ENCODE results near the gene ABCC5.

Gene ABCC5

DNA sequence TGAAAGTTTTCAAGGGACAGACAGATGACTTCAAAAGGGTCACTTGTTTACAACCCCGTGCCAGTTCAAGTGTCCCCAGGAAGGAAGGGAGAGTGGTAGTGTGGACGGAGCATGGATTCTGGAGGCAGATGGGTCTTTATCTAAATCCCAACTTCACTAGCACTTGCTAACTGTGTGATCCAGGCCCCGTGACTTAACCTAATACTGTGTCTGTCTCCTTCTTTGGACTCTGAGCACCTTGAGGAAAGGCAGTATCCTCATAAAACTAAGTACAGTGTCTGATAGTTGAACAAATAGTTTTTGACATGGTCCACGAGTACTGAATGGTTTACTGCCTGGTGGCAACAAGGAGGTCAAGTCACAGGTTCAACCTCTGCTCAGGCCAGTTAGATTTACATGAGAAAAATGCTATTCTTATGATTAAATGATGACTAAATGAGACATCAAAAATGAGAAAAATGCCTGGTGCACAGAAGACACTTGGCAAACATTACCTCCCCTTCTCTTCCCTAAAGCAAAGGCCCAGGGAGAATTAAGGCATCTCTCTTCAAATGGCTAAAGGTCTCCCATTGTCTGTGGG lies 48.9 kb downstream of the ABCC5 start:
- no peak for DNase-seq

DNA sequence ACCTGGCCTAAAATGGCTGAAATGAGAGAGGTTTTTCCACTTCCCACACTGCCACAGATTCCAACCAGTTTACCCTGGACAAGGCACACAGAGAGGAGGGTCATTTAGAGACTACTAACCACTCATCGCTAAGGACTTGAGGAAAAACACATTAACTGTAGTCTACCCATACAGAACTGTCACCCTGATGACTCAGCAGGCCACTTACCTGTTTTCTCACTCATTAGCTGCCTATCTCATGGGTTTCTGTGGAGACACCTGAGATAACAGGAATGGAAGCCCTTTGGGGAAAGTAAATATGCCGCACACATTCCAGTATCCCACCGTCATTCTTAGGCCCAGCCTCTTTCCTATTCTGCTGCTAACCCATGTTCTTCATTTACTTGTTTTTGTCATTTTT lies 50.0 kb downstream of the ABCC5 start:
- no peak for DNase-seq

DNA sequence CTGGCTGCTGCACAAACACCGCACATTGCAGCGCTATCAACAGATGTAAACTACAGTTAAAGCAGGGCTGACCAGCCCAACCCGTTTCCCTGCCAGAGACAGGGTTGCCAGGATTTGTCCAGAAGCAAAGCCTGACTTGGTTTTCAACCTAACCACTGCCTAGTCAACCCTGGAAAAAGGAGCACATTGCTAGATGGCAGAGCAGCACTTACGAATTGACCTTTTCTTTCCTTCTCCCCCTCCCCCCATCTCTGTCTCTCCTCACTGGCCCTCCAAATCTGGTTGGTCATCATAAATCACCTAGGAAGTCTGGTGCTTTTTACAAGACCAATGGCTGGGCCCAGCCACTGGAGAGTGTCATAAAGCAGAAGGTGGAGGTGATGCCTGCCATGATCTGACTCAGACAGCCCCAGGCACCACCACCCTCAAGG lies 51.3 kb downstream of the ABCC5 start:
- no peak for DNase-seq

DNA sequence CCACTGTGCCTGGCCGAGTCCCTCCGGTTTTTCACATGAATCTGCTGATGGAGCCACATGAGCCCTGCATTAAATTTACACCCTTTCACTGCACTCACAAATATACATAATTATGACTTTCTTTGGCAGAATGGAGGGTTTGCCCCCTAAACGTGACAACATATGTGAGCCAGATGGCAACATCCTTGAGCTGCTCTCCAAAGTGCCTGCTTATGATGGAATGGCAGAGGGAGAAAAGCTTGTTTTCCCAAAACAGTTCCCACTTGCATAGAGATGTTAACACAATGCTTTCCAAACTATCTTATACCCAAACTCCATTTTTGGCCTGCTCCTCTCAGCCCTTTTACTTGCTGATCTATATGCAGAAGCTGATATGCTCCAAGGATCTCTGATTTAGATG lies 54.9 kb downstream of the ABCC5 start:
- no peak for DNase-seq

DNA sequence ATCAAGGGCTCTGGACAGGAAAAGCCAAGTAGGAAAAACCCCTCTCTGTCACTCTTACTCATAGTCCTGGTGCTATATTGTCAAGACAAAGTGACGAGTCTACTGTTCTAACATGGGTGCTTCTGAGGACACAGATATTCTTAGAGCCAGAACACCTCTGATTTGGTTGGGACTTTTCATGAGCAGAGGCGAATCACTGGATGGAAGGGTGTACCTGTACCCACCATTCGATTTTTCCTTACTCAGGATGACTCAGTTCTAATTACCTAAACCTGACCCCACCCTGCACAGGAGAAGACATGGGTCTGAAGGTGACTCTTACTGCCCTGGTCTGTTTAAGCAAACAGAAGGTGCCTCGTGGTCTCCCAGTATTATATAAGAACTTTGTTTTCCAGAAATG lies 58.5 kb downstream of the ABCC5 start:
- no peak for DNase-seq

DNA sequence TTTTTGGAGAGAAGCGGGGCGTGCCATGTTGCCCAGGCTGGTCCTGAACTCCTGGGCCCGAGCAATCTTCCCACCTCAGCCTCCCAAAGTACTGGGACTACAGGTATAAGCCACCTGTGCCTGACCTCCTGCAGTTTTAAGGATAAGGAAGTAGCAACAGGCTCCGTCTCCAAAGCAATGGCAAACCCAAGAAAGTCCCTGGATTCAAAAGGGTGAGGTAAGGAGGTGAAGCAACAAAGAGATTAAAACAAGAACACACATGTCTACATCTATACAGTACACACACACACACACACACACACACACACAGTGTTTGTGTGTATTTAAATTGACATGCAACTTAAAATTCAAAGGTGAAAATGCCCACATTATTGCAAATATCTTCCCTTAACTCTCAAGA lies 58.9 kb downstream of the ABCC5 start:
- DNase-seq, result no peak

DNA sequence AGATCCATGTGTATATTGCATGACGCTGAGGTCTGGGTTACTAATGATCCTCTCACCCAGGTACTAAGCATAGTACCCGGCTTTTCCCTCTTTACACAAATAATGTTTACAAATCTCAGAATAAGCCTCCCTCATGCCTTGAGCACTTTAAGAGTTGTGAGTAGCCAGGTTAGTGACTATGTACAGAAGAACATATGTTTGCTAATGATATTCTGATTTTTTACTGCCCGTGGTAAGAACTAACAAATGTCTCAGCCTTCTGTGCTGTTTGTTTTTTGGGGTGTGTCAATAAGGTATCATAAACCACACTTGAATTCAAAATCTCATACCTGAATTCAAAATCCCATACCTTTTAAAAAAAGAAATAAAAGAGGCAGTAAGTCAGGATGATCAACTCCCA lies 59.5 kb downstream of the ABCC5 start:
- no peak for DNase-seq

DNA sequence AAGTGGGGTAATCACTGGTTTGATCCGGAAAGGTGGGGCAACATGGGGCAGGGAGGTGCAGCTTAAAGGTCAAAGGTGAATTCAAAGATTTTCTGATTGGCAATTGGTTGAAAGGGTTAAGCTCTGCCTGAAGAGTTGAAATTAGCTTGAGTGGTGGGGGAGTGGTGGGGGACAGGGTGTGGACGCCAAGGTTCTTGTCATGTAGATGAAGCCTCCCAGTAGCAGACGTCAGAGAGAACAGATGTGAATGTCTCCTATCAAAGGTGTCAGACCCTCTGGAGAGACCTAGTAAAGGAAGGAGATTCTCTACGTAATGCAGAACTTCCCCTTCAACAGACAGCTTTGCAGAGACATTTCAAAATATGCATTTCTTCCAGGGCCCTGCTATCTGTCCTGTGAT lies 62.8 kb downstream of the ABCC5 start:
- no peak for DNase-seq

DNA sequence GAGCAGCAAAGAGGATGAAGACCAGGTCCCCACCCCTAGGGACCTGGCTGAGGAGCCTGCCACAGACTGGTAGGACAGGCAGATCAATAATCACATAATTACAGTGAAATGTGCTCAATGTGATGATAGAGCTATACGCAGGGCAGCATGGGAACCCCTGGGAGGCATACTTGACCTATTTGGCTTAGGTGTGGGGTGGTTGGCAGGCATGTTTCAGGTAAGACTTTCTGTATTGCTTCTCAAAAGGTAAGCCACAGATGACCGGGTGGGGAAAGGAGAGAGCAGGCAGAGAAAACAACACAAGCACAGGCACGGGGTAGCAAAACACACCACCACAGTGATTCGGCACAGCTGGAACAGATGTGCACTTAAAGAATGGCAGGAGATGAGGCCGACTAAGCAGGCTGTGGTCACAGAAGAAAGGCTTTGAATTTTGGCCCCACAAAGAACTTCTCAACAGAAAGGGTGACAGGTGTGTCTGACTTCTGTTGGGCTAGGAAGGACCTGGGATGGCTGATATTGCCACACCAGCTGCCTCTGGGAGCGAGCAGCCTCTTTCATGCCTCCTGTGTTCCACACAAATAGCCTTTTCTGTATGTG lies 64.1 kb downstream of the ABCC5 start:
- DNase-seq, result no peak

DNA sequence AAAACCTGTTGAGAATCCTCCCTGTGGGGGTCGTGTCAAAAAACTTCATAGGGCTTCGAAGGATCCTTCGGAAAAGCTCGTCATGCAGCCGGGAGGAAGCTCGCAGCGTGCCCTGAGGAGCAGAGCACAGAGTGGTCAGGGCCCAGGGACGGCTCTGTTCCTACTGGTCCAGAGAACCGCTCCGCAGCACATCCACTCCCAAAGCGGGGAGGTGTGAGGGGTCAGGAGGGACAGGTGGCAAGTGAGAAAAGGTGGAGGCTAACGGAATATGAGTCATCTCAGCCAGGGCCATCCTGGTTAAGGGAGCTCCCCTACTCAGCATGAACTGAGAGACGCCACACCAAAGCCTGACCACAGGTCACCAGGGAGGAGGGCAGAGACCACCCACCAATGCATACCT lies 66.2 kb downstream of the ABCC5 start:
- no peak for DNase-seq

DNA sequence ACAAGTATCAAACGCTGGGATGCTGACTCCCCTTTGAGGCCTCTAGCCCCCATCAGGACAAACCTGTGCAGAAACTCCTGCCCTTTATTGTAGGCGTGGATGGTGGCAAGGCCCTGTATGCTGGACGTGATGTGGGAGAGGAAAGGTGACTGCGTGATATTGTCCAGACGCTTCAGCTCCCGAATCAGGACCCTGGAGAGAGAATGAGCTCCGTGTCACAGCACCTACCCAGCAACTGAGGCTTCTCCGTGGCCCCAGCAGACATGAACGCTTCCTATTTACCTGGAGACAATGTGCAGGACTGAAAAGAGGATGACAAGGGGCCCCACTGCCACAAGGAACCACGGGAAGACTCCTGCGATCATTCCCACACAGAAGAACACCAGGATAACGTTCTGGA lies 68.0 kb downstream of the ABCC5 start:
- no peak for DNase-seq

DNA sequence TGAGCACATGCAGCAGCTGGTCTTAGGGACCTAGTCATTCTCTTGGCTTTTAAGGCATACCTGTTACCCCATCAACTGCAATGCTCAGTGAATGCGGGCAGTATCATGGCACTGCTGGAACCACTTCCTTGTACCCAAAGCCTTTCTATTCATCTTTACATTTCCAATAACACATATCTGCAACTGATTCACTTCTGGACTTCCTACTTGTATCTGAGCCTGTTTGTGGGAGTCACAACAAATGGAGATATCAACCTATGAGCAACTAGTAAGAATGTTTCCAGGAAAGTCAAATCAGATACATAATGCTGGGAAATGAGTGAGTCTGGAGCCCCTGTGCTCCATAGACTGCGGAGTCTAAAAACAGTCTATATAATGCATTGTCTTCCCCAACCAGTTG lies 71.6 kb downstream of the ABCC5 start:
- no peak for DNase-seq

DNA sequence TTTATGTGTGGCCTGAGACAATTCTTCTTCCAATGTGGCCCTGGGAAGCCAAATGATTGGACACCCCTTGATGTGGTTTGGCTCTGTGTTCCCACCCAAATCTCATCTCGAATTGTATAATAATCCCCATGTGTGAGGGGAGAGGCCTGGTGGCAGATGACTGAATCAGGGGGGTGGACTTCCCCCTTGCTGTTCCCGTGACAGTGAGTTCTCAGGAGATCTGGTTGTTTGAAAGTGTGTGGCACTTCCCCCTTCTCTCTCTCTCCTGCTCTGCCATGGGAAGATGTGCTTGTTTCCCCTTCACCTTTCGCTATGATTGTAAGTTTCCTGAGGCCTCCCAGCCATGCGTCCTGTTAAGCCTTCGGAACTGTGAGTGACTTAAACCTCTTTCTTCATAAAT lies 72.9 kb downstream of the ABCC5 start:
- no peak for DNase-seq

DNA sequence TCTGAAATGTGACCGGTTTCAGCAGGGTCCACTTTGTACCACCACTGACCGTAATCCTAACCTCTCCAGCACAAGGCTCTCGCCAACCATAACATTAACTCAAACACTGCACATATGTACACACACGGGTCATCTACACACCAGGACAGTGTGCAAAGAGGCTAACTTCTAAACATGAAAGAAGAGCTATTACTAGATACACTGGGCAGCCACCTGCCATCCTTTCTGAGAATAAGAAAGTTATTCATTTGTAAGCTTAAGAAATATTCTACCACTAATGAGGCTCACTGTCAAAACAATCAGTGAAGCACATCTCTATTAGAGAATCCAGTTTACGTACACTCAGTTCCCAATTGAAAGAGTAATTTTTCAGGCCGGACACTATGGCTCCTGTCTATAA lies 73.9 kb downstream of the ABCC5 start:
- no peak for DNase-seq

DNA sequence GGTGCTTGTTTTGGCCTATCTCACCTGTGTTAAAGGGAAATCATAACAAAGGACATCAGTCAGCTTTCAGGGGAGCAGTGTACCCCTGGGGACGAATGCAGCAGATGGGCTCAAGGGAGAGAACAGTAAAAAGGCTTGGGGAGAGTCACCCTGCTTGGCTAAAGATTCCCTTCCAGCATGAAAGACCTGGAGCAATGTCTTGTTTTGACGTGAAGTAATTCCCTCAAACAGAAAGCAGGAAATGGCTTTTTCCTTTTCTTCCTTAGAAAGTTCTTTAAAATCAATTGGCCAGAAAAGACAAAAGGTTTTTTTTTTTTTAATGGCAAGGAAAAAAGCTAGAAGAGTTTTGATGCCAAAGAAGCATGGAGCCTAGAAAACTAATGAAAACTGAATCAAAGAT lies 76.5 kb downstream of the ABCC5 start:
- DNase-seq, result no peak

DNA sequence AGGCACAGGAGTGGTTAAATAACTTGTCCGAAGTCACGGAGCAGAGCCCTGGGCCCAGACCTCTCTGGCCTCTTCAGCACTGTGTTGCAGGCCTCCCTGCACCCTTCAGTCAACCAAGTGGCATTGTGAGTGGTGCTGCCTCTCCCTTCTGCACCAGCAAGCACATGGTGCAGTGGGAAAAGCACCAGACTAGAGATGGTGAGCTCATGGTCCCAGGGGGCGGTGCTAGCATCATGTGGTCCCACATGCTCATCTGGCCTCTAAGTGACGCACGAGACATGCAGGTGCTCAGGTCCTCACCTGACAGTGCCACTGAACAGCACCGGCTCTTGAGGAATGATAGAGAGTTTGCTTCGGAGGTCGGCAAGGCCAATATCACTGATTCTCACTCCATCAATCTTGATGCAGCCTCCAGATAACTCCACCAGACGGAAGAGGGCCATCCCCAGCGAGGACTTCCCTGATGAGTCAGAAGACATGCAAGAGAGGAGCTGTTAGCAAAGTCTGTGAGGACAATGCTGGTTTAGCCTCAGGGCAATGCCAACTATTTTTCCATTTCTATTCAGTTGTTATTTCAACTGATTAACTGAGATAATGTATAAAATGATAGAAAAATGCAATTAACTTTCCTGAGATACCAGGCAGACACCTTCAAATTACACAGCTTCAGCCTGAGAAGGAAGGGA lies 79.9 kb downstream of the ABCC5 start:
- no peak for DNase-seq

DNA sequence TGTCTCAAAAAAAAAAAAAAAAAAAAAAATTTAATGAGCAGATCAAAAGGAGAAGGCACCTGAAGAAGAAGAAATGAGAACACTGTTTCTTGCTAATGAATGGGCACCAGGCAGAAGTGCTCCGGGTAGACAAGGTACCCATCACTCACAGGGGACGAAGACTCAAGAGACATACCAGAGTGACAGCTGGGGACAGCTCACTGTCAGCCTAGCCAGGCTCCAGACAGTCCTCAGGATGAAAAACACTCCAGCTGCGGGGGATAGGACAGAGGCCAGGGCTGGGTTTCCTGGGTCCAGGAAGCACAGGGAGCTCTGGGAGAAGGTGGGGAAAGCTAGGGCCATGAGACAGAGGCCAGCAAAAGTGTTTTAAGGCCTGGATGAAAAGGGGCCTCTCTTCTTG lies 84.5 kb downstream of the ABCC5 start:
- DNase-seq, result no peak

DNA sequence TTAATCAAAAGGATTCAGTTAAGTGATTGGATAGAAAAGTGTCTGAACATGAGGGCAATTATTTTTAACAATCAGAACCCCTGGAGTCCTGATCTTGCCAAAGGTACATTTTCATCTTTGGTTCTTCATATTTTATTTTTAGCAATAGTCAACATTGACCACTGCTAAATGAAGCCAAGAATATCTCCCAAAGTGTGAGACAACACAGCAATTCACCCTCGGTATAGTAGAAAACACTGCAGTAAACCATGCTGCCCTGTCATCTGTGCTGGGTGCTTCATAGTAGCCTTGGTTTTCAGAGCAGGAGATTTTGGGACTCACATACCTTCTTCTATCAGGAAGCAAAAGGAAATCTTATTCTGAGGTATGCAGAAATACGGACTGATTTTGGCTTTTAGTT lies 85.8 kb downstream of the ABCC5 start:
- no peak for DNase-seq

DNA sequence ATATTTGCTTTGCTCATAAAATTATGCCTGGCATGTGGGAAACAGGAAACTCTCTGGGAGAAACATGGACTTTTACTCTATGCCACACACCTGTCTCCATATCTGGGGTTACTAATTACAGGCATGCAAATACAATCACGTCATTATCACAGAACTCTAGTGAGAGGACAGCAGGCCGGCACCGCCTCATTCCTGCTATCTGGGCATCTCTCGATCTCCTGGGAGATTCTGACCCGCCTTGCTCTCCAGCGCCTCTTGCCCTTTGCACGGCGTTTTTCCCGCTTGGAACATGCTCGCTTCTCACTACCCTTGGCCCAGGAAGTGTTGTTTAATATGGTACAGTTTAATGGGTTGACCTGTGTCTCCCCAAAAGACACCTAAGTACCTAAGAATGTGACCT lies 87.6 kb downstream of the ABCC5 start:
- DNase-seq, result no peak

DNA sequence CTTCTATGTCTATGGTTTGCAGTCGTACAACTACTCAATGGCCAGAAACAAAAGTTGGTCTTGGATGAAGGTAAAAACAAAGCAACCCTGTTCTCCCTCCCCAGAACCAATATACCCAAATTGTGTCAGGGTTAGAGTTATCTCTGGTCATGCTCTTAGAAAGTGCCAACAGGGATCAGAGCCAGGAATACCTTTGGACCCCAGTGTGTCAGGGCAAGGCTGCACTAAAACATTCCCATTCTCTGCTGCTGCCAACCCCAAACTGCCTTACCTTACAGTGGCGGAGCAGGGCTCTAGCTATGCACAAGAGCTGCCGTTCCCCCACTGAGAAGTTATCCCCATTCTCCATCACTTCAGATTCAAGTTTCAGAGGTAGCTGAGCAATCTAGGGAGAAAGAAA lies 90.6 kb downstream of the ABCC5 start:
- no peak for DNase-seq

DNA sequence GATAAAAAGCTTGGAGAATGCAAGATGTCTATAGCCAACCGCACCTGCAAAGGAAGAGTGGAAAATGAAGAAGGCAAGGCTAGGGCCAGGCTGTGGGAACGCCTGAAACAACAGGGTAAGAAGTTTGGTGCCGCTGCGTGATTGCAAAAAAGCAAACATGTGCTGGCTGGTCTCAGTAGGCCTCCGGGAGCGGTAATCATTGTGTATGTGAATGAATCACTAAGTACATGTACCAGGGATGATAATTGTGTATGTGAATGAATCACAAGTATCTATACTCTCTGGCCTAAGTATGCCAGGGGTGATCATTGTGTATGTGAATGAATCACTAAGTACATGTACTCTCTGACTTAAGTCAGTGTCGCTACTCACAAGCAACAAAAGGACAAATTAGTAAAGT lies 92.7 kb downstream of the ABCC5 start:
- no peak for DNase-seq

DNA sequence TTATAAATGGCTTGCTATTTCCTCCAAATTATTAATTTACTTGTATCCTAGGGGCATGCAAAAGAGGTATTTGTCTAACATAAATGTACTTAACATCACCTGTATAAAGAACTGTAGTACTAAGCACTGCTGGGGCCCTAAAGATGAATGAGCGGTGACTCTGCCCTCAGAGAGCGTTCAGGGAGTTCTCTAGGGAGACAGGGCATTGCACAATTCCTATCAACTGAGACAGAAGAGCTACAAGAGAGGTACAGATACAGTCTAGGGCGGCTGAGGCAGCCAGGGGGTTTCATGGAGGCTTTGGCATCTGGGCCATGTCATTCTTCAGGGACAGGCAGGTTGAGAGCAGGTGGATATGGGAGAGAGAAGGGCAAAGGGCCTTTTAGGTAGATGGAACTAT lies 93.1 kb downstream of the ABCC5 start:
- DNase-seq, result no peak

DNA sequence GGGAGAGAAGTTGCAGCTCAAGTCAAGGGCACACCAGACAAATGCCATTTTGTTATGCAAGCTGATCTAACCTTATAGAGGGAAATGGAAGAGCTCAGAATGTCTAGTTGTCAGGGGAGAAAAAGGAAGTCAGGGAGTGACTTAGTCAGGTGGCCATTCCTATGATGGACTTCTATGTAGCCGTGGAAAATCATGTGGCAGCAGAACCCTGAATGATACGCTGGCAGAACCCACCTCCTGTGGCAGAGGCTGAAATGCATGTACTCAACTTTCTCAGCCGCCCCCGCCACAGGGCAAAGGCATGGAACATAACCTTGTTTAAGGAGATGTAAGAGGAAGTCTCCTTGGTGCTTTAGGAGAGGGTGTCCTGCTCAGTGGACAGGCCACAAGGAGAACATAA lies 95.3 kb downstream of the ABCC5 start:
- DNase-seq, result no peak

DNA sequence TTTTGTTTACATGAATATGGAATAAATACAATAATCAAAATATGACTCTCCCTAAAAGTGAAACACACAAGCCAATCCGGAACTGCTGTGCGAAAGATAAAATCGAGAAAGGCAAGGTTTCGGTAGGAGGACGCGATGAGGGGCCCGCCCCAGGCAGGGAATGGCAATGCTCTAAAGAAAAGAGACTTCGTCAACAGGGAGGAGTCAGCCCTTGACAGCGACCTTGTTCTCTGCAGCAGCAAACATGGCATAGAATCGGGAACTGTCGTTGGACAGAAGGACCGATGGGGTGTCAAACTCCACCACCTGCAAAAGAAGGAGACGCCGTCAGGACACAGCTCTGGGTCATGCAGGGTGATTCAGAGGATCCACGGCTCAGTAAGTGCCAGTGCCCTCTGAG lies 96.6 kb downstream of the ABCC5 start:
- no peak for DNase-seq

DNA sequence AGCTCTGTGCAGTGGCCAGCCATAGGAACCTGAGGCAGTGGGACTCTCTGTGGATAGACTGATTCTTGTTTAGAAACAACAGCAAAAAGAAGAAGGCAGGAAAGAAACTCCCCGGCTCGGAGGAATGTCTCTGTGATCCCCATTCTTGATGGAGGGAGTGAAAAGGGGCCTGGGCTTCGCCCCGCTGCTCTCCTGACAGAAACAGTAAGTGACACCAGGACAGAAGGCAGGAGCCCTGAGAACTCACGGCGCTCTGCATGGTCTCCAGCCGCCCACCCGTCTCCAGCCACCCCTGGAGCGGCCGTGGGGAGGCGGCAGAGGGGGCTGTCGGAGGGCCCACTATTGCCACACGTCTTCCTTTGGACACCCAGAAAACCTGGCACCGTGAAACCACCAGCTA lies 97.3 kb downstream of the ABCC5 start:
- DNase-seq, result no peak
